ENCODE measurements around the gene CREBZF.

DNA sequence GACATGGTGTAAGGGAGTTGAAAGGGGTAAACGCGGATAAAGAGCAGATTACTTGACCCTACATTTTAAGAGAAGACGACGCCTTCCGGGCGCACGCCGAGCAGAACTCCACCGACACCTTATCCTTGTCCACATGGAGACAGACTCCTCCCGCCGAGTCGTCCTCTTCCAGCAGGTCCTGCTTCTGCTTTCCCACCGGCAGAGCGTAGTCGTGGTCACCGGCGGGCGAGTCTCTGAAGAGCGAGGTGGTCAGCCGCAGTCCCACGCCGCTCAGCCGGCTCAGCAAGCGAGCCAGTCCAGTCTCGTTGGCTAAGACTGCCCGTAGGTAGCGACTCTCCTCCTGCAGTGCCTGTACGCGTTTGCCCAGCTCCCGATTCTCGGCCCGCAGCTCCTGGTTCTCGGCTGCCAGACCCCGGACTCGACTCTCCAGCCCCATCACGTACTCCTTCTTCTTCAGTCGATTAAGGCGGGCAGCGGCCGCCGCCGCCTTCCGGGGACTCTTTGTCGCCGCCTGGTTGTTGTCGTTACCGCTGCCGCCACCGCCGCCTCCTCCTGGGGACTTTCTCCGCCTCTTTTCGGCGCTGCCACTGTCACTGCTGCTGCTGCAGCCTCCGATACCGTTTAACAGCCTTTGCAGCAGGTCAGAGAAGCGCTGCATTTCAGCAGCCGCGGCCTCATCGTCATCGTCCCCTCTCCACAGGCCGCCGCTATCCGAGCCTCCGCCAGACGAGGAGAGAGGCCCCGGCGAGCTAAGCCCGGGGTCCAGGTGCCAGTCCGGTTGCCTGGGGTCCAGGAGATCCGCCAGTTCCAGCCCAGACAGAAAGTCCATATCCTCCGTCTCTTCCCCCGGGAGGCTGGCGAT lies 945 bp downstream of the CREBZF start:
- TF ChIP-seq, protein P1, sequence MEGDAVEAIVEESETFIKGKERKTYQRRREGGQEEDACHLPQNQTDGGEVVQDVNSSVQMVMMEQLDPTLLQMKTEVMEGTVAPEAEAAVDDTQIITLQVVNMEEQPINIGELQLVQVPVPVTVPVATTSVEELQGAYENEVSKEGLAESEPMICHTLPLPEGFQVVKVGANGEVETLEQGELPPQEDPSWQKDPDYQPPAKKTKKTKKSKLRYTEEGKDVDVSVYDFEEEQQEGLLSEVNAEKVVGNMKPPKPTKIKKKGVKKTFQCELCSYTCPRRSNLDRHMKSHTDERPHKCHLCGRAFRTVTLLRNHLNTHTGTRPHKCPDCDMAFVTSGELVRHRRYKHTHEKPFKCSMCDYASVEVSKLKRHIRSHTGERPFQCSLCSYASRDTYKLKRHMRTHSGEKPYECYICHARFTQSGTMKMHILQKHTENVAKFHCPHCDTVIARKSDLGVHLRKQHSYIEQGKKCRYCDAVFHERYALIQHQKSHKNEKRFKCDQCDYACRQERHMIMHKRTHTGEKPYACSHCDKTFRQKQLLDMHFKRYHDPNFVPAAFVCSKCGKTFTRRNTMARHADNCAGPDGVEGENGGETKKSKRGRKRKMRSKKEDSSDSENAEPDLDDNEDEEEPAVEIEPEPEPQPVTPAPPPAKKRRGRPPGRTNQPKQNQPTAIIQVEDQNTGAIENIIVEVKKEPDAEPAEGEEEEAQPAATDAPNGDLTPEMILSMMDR (IDR thresholded peaks at IDR 0.05; ENCODE audit: low read depth, low read length): peak; percentile 40
- TF ChIP-seq, protein P2, sequence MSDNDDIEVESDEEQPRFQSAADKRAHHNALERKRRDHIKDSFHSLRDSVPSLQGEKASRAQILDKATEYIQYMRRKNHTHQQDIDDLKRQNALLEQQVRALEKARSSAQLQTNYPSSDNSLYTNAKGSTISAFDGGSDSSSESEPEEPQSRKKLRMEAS (IDR thresholded peaks at IDR 0.05; ENCODE audit: low read depth, low read length): peak; percentile 58
- peak; percentile 36 for TF ChIP-seq POLR2A (IDR thresholded peaks at IDR 0.05; ENCODE audit: extremely low read depth, insufficient read length)

Data from NB4 (cell line).